HepG2 (cell line): ENCODE data around the gene STYXL1. TPM values are rescaled to one million over a fixed set of nuclear protein-coding genes. Genes with fewer than 3 reads are reported as not detected.
A peak's percentile ranks its signal among the peaks of the same experiment; 100 is the strongest.

ENCODE experiments used
- CC2D1A ChIP-seq: sonication (generic); formaldehyde crosslinking; IDR thresholded peaks from 2 replicates; pipeline ENCODE4 v1.8.1; 2023; ENCODE audit warnings: mild to moderate bottlenecking, missing genetic modification reagents
- CHCHD3 ChIP-seq: sonication (generic); formaldehyde crosslinking; IDR thresholded peaks from 2 replicates; pipeline ENCODE4 v1.8.0; 2022; ENCODE audit warnings: mild to moderate bottlenecking, missing genetic modification reagents, moderate library complexity
- EHMT2 ChIP-seq: fragments of 200-600 bp; sonication (generic); IDR thresholded peaks from 2 replicates; pipeline ENCODE4 v1.7.0; 2017; ENCODE audit warnings: antibody characterized with exemption, low read depth, low read length, borderline replicate concordance
- ELF1 ChIP-seq: sonication (generic); formaldehyde crosslinking; IDR thresholded peaks from 2 replicates; pipeline ENCODE4 v1.4.0; 2020; ENCODE audit warnings: missing genetic modification reagents
- JUNB ChIP-seq: sonication (generic); formaldehyde crosslinking; IDR thresholded peaks from 2 replicates; pipeline ENCODE4 v1.8.0; 2022; ENCODE audit warnings: missing genetic modification reagents, mild to moderate bottlenecking, borderline replicate concordance
- JUND ChIP-seq: sonication (generic); formaldehyde crosslinking; IDR thresholded peaks from 2 replicates; pipeline ENCODE4 v1.8.0; 2022; ENCODE audit warnings: mild to moderate bottlenecking, missing genetic modification reagents
- KLF11 ChIP-seq: IDR thresholded peaks from 2 replicates; pipeline ENCODE4 v1.6.1; 2016; ENCODE audit warnings: missing compliant biosample characterization
- NR2C2 ChIP-seq: sonication (generic); formaldehyde crosslinking; IDR thresholded peaks from 2 replicates; pipeline ENCODE4 v1.4.0; 2020; ENCODE audit warnings: missing genetic modification reagents, mild to moderate bottlenecking, moderate library complexity, borderline replicate concordance
- REST ChIP-seq, 2 experiments: IDR thresholded peaks; 2 replicates each; pipeline ENCODE4 v1.6.1; 2011 to 2012; ENCODE audit warnings: low read length in 2 of 2, borderline replicate concordance in 1 of 2, low read depth in 1 of 2, mild to moderate bottlenecking in 1 of 2, moderate library complexity in 1 of 2
- SNAPC2 ChIP-seq: sonication (generic); formaldehyde crosslinking; IDR thresholded peaks from 2 replicates; pipeline ENCODE4 v1.8.1; 2022; ENCODE audit warnings: mild to moderate bottlenecking, missing genetic modification reagents
- YEATS2 ChIP-seq: sonication (generic); formaldehyde crosslinking; IDR thresholded peaks from 2 replicates; pipeline ENCODE4 v1.4.0; 2020; ENCODE audit warnings: missing genetic modification reagents, borderline replicate concordance
- ZNF225 ChIP-seq: sonication (generic); formaldehyde crosslinking; IDR thresholded peaks from 2 replicates; pipeline ENCODE4 v1.4.0; 2020; ENCODE audit warnings: mild to moderate bottlenecking, missing genetic modification reagents
- ZNF256 ChIP-seq: sonication (generic); formaldehyde crosslinking; conservative IDR thresholded peaks from 2 replicates; pipeline ENCODE4 v1.4.0; 2020; ENCODE audit warnings: missing genetic modification reagents
- ZNF691 ChIP-seq: sonication (generic); formaldehyde crosslinking; IDR thresholded peaks from 2 replicates; pipeline ENCODE4 v1.4.0; 2020; ENCODE audit warnings: missing genetic modification reagents, low read depth, mild to moderate bottlenecking, borderline replicate concordance
- ZNF749 ChIP-seq: sonication (generic); formaldehyde crosslinking; IDR thresholded peaks from 2 replicates; pipeline ENCODE4 v1.8.0; 2022; ENCODE audit warnings: mild to moderate bottlenecking, missing genetic modification reagents, moderate library complexity, borderline replicate concordance
- polyA plus RNA-seq, 8 experiments: library from polyadenylated mRNA; depleted of rRNA in 3 of 8; stranded (reverse) in 7 of 8; unstranded in 1 of 8; fragments of >200 nt; fragmentation: Illumina TruSeq in 4 of 8; extraction: Trizol in 4 of 8; gene quantifications; 2 replicates each; pipeline versions ENCODE4 v1.2.1 to v1.2.3, GENCODE V29; 2011 to 2016; ENCODE audit warnings: low read depth in 4 of 8, missing spikeins in 1 of 8, mixed read lengths in 1 of 8; ENCODE audit not compliant: insufficient read depth in 1 of 8
- total RNA-seq, 5 experiments: library from RNA; depleted of rRNA; stranded (reverse); fragments of >200 nt; fragmentation: Illumina TruSeq; extraction: Trizol; gene quantifications; 2 replicates each; pipeline ENCODE4 v1.2.3, GENCODE V29; 2016; ENCODE audit warnings: low read depth in 1 of 5
- TF ChIP-seq, protein P1 (sequence below): sonication (generic); formaldehyde crosslinking; IDR thresholded peaks from 2 replicates; pipeline ENCODE4 v1.4.0; 2020; ENCODE audit warnings: low read depth, mild to moderate bottlenecking, missing genetic modification reagents

Gene STYXL1
- total and polyA plus RNA-seq, 2 of the 13 experiments (the other 11 are each of a cell fraction or from before 2014, with no cell fraction given) = 23.9 to 38.3 TPM

DNA sequence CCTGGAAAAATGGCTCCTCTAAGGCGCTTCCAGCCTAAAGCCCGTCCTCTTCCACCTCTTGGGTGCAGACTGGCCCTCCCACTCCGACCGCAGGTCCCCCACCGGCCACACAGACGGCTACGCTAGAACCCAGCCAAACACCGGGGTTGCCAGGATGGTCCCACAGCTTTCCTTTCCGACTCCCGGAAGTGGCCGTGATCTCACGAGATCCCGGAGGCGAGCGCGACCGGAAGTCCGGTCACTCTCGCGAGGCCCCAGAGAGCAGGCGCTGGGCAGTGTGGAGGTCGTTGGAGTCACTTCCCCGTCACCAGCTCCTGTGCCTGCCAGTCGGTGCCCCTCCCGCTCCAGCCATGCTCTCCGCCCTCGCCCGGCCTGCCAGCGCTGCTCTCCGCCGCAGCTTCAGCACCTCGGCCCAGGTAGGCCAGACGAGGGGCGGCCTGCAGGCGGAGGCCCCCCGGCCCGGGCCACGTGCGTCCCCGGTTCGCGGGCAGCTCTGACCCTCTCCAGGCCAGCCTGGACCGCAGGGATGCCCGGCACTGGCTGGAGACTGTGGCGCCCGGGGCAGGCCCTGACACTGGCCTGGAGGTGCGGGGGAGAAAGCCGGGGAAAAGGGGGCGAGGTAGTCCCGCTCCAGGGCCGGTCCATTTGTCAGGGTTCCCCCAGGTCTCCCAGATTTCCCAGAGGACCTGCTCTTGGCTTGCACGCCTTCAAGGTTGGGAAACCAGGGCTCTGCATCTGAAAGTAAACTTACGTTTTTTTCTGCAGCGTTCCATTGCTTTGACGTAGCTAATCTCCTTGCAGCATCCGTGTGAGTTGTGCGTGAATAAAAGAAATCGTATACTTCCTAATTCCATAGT, at the start of gene STYXL1, which contains the start of gene MDH2 (continued):
- peak; percentile 99 for TF ChIP-seq ELF1 (CRISPR knock-in tag)
- no peak for TF ChIP-seq KLF11 (CRISPR knock-in tag)
- no peak for TF ChIP-seq JUNB (CRISPR knock-in tag)
- TF ChIP-seq ZNF749 (CRISPR knock-in tag) = no peak
- TF ChIP-seq NR2C2 = peak; percentile 95
- no peak for TF ChIP-seq EHMT2
- 0 out of 4 replicates have a peak, but pooled peaks of 1 of the 2 experiments have one; percentile 15 for TF ChIP-seq REST (IDR thresholded peaks at IDR 0.05; ENCODE audit: borderline replicate concordance in 1 of 2, low read depth in 1 of 2, low read length in 2 of 2)
- TF ChIP-seq ZNF691 = no peak
- TF ChIP-seq CHCHD3 (CRISPR knock-in tag) = no peak
- TF ChIP-seq CC2D1A (CRISPR knock-in tag) = no peak
- peak; percentile 62; the same call in 1 of the 2 replicates for TF ChIP-seq ZNF225 (CRISPR knock-in tag)
- no peak for TF ChIP-seq SNAPC2 (CRISPR knock-in tag)
- peak; percentile 99 for TF ChIP-seq YEATS2 (CRISPR knock-in tag)
- peak; percentile 74; the same call in 1 of the 2 replicates for TF ChIP-seq ZNF256 (CRISPR knock-in tag)
- TF ChIP-seq, protein P1, sequence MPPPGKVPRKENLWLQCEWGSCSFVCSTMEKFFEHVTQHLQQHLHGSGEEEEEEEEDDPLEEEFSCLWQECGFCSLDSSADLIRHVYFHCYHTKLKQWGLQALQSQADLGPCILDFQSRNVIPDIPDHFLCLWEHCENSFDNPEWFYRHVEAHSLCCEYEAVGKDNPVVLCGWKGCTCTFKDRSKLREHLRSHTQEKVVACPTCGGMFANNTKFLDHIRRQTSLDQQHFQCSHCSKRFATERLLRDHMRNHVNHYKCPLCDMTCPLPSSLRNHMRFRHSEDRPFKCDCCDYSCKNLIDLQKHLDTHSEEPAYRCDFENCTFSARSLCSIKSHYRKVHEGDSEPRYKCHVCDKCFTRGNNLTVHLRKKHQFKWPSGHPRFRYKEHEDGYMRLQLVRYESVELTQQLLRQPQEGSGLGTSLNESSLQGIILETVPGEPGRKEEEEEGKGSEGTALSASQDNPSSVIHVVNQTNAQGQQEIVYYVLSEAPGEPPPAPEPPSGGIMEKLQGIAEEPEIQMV (CRISPR knock-in tag) = no peak
- peak; percentile 28; the same call in 1 of the 2 replicates for TF ChIP-seq JUND (CRISPR knock-in tag)
